HG02970 (cell line): ENCODE results near the gene UBE2U.

Source experiments
- ATAC-seq: cut with Tn5 transposase; IDR thresholded peaks from one replicate; pipeline ENCODE4 v1.9.1; 2021; ENCODE audit warnings: mild to moderate bottlenecking, moderate library complexity, moderate number of reproducible peaks; ENCODE audit not compliant: unreplicated experiment, low FRiP score

UBE2U gene

DNA sequence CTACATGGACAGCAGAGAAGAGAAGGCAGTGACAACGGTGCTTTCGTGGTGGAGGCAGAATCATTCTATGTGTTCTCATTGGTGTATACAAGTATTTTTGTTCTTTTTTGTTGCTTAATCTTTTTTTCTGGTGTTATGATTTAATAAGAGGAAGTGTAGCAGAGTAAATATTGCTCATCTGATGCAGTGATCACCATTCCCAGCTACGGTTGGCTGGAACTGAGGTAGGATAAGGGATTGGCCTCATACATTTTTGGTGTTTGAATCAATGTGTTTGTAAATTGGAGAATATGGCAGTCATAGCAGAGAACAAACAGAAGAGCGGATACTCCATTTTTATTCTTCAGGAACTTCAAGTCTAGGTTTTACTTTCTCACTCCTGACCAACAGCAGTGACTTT is 76.6 kb downstream of the UBE2U start:
- no peak for ATAC-seq

DNA sequence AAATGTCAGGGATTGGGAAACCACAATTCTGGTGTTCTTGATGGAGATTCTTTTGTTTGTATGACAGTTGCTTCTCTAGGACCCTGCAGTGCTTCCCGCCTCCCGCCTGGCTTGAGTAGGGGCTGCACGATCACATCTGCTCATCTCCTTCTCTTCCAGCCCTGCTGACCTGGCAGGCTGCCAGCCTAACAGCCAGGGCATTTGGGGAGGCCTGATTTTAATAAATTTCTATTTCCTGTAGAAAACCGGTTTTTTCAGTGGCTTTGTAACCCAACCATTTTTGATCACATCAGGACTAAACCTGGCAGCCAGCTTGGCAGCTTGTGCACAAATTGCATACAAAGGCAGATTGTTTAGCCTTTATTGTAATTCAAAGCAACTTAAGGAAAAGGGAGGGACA is 78.9 kb downstream of the UBE2U start:
- ATAC-seq: no peak

DNA sequence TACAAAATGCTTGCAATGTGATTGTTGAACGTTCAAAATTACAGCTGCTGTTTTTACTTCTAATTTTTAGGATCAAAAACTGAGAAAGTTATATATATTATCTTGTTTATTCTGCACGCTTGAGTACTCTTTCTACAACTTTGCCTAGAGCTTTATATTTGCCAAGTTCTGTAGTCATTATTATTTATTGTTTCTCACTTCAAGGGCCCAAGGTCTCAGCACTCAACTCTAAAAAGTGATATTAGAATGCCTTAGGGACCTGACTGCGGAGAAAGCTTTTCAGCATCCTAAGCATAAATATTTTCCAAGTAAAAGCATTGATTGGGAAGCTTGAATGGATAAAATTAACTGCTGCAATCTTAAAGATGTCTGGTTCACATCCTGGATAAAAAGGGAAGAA is 83.6 kb downstream of the UBE2U start:
- ATAC-seq: no peak

DNA sequence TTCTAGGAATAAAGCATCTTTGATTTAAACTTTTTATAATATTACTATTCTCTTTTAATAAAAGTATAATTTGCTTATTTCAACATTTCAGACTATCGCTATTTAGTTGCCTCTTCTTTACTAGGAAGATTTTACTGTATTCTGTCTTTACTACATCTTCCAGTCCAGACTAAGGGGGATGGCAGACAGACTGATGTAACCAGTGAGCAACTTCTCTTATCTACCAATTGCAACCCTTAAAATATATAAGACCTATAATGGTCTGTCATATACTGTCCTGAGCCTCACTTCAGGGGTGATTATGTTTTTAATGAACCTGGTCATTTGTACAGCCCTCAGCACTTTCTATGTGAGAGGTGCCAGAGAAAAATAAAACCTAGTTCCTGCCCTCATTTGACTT is 87.0 kb downstream of the UBE2U start:
- no peak for ATAC-seq

DNA sequence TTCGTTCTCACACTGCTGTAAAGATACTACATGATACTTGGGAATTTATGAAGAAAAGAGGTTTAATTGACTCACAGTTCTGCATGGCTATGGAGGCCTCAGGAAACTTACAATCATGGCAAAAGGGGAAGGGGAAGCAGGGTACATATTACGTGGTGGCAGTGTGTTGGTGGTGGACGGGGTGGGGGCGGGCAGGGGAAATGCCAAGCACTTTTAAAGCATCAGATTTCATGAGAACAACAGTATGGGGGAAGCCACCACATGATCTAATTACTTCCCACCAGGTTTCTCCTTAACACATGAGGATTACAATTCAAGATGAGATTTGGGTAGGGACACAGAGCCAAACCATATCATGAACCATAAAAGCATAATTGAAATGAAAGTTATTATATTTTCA is 88.5 kb downstream of the UBE2U start:
- ATAC-seq: no peak

DNA sequence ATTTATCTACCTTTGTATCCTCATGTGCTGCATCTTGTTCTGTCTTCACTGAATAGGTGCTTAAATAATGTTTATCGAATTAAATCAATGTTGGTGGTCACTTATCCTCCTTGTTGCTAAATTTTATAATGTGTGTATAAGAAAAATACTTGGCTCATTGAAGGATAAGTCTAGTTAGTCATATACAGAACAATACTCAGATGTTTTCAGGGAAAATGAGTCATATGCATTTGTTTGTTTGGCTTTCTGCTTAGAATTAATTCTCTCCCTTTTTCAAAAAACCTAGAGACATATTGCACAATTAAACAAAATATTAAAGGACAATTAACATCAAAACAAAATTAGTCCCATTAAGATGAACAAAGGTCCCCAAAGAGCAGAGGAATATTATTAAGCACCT is 89.0 kb downstream of the UBE2U start:
- no peak for ATAC-seq

DNA sequence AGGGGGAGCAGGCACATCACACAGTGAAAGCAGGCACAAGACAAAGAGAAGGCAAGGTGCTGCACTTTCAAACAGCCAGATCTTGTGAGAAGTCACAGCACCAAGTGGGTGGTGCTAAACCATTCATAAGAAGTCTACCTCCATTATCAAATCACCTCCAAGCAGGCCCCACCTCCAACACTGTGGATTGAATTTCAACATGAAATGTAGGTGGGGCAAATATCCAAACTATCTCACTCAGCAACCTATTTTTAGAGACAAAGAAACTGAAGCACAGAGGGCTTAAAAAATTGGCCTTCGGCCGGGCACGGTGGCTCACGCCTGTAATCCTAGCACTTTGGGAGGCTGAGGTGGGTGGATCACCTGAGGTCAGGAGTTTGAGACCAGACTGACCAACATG is 90.4 kb downstream of the UBE2U start:
- ATAC-seq: no peak

DNA sequence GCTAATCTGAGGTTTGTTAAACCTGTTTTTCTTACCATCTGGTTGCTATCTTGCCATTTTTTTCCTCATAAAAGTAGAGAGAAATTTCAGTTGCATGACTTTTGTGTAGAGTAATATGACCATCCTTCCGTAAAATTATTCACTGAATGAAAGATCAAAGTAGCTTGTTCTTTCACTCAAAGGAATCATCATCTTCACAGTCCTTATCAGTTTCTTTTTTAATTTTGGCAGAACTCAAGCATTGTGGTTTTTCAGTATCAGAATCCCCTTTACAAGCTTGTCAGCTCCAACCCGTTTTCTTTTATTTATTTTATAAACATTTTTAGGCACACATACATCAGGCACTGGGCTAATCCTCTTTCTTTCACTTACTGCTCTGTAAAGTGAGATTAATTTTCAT is 91.7 kb downstream of the UBE2U start:
- ATAC-seq: no peak

DNA sequence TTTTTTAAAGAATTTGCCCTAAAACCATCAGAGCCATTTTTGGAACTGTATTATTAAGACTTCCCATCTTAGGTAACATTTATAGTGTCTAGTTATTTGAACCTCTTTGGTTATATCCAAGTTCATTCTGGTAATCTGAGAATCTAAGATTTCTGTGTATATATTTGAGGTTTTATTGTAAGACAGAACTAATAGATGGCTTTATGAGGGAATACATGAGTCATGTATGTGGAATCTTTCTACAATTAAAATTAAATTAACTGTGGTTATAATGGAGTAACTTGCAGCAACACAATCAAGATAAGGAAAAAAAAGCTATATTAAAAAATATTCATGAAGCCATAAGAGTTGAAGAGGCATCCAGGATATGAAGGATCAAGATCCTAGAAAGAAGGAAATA is 92.1 kb downstream of the UBE2U start:
- no peak for ATAC-seq

DNA sequence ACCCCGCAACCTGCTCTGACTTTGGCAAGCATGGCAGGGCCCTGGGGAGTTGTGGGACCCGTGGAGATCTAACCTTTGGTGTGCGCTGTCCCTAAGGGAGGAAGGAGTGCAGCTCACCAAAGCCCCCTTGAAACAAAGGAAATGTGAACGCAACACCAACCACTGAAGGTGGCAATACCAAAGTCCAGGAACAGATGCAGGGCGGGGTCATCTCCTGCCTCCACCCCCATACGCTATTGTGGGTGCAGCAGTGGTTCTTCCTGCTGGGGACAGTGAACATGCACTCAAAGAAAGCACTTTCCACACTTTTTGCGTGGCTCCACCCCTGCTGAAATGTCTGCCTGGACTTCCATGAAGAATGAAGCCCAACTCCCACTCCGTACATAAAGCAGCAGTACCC is 93.0 kb downstream of the UBE2U start:
- ATAC-seq: no peak

DNA sequence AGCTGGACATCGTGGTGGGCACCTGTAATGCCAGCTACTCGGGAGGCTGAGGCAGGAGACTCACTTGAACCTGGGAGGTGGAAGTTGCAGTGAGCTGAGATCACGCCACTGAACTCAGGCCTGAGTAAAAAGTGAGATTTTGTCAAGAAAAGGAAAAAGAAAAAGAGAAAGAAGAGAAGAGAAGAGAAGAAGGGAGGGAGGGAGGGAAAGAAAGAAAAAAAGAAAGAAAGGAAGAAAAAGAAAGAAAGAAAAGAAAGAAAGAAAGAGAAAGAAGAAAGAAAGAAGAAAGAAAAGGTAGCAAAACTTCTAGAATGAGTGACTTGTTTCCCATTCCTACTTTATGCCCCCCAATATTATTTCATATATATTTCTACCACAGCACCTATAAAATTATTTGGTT is 98.8 kb downstream of the UBE2U start:
- no peak for ATAC-seq

DNA sequence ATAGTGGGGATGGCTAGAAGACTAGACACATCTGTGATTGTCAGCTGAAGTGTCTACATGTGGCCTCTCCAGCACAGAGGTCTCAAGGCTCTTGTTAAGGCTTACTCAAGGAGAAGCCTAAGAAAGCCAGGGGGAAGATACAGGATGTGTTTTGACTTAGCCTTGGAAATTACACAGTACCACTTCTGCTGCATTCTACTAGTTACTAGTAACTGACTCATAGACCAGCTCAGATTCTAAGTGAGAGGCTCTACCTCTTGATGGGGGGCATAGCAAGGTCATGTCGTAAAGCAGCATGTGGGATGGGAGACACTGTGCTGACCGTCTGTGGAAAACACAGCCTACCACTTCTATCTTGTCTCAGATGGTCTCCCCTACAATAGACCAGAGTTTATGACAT is 99.5 kb downstream of the UBE2U start:
- no peak for ATAC-seq

DNA sequence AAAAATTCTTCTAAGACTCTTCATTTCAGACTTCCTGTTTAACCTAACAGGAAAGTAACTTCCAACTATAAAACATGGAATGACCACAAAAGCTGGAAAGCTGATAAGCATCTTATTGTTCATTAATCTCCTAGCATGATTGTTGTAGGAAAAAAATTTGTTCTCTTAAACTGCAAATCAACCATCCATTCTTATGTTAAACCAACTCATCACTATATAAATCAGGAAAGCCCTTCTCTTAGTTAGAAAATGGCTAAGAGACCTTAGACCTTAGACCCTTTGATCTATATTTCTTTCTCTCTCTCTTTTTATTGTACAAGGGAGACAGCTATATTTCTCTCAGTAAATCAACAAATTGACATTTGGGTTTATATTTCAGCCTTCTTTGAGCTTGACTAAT is 101.4 kb downstream of the UBE2U start:
- no peak for ATAC-seq

DNA sequence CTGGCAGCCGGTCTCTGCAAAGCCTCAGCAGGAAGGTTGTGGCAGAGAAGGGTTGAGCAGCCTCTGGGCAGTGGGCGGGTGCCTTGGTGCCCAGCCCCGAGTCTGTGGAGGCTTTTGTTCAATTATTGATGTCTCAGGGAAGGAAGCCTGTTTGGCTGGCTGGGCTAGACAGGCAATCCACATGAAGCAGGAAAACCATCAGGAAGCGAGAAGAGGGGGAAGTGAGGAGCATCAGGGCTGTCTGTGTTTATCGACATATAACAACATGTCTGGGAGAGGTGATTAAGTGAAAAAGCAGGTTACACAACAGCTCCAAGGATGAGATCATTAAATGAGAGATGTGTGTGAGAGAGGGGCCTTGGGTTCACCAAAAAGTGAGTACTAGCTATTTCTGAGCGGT is 105.4 kb downstream of the UBE2U start:
- ATAC-seq: no peak

DNA sequence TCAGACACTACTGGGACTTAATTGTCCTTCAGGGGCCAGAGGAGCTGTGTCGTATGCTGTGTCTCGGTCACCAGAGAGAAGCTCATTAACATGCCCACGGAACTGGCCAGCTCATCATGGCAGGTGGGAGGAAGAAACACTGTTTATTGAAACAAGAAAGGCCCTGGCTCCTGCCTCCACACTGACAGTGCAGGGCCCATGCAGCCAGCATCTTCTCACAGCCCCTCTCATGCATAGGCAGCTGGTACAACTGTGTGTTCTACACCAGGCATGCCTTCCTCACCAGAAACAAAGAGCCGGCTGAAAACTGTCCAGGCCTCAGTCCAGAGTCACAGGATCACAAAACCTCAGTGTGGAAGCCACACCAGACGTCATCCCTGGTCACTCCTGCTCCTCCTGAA is 106.0 kb downstream of the UBE2U start:
- ATAC-seq: no peak

DNA sequence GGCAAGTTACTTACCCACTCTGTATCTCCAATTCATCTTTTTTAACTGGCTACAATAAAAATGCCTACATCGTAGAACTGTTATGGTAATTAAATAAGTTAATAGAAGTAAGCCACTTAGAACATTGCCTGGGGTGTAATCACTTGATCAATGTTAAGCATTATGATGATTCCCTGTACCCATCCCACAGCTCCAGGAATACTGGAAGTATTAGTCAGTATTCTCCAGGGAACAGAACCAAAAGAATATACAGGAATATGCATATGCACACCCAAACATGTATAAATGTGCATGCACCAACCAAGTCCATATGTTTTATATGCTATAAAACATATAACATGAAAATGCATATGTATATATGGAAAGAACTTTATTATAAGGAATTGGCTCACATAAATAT is 107.3 kb downstream of the UBE2U start:
- ATAC-seq: no peak

DNA sequence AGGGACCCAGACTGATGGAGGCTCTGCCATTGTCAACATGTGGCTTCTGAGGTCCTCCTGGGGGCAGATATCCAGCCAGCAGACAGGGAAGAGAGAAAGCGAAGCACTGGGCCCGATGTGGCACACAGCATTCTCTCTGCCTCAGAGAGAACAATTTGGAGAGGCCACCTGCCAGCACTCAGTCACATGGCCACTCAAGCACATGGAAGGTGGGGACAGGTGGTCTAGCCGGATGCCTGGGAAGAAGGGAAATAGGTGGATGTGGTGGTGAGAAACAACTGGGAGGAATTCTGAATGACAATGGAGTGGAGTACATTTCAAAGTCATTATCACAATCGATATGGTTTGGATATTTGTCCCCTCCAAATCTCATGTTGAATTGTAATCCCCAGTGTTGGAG is 109.0 kb downstream of the UBE2U start:
- no peak for ATAC-seq

DNA sequence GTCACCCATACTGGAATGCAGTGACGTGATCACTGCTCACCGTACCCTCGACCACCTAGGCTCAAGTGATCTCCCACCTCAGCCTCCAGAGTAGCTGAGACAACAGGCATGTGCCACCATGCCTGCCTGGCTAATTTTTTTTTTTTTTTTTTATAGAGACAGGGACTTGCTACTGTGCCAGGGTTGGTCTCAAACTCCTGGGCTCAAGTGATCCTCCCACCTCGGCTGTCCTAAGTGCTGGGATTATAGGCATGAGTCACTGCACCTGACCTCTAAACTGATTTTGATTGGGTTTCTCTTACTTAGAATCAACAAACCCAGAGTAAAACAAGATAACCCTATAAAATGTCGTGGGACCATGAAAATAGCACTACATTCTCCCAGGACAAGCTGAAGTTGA is 112.0 kb downstream of the UBE2U start:
- ATAC-seq: no peak
